IMR-90 (cell line): ENCODE measurements around the gene KRTAP5-10. TPM values are rescaled to one million over a fixed set of nuclear protein-coding genes. Genes with fewer than 3 reads are reported as not detected.
"Not testable (repeated sequence)": the region's sequence is repeated elsewhere in the genome, so short reads cannot be mapped to it uniquely, and the experiment has no call there.

Experiments
- ATAC-seq: fragments of 200-7000 bp; cut with Tn5 transposase; 2 replicates; pipeline ENCODE4 v1.9.1; 2020; ENCODE audit warnings: low read depth, mild to moderate bottlenecking, moderate library complexity
- BruUV-seq: library from RNA; stranded (reverse); fragments of 400-500 nt; replicated peaks from 2 replicates; lab custom pipeline; 2021; lab: Mats Ljungman, UMichigan
- CTCF ChIA-PET: fragments of 300-600 bp; formaldehyde crosslinking; extraction: SDS; loops from one replicate; lab custom pipeline; 2021; ENCODE audit warnings: antibody characterized with exemption; lab: Yijun Ruan, JAX
- POLR2A ChIA-PET: fragments of 300-600 bp; sonication (Branson Sonifier 250); formaldehyde crosslinking; loops from one replicate; lab custom pipeline; 2022; ENCODE audit warnings: antibody characterized with exemption; ENCODE audit not compliant: unreplicated experiment; lab: Charles Lee
- DNase-seq: peaks from one replicate; pipeline ENCODE4 v3.0.0; 2013
- H2AFZ ChIP-seq: replicated peaks from 2 replicates; pipeline ENCODE3; 2013; ENCODE audit warnings: low read length, mild to moderate bottlenecking; ENCODE audit not compliant: poor library complexity
- H2AK5ac ChIP-seq: 2 replicates; pipeline ENCODE4 v1.6.1; 2013; ENCODE audit warnings: low read depth, low read length, inconsistent platforms
- H2AK9ac ChIP-seq: replicated peaks from 2 replicates; pipeline ENCODE3; 2013; ENCODE audit warnings: mild to moderate bottlenecking, low read depth, low read length, moderate library complexity; ENCODE audit not compliant: poor library complexity
- H2BK120ac ChIP-seq: 2 replicates; pipeline ENCODE4 v1.6.1; 2013; ENCODE audit warnings: low read depth, low read length, inconsistent platforms
- H2BK15ac ChIP-seq: 3 replicates; pipeline ENCODE4 v1.6.1; 2013; ENCODE audit warnings: low read depth, low read length, inconsistent platforms
- H2BK20ac ChIP-seq: 2 replicates; pipeline ENCODE4 v1.6.1; 2013; ENCODE audit warnings: low read depth, mild to moderate bottlenecking, inconsistent platforms, low read length, moderate library complexity
- H2BK5ac ChIP-seq: 2 replicates; pipeline ENCODE4 v1.6.1; 2013; ENCODE audit warnings: mild to moderate bottlenecking, low read depth, low read length, inconsistent platforms; ENCODE audit not compliant: poor library complexity, severe bottlenecking
- H3K14ac ChIP-seq: replicated peaks from 2 replicates; pipeline ENCODE4 v1.6.1; 2013; ENCODE audit warnings: low read depth, low read length, inconsistent platforms
- H3K18ac ChIP-seq: 2 replicates; pipeline ENCODE4 v1.6.1; 2013; ENCODE audit warnings: low read depth, low read length, control low read depth
- H3K23ac ChIP-seq: 2 replicates; pipeline ENCODE4 v1.6.1; 2013; ENCODE audit warnings: low read depth, low read length, inconsistent platforms
- H3K27ac ChIP-seq: 2 replicates; pipeline ENCODE4 v1.5.1; 2013; ENCODE audit warnings: mild to moderate bottlenecking, control low read depth, low read length; ENCODE audit not compliant: insufficient read depth
- H3K27me3 ChIP-seq: 2 replicates; pipeline ENCODE4 v1.6.1; 2013; ENCODE audit warnings: low read length; ENCODE audit not compliant: control insufficient read depth, insufficient read depth
- H3K36me3 ChIP-seq: 2 replicates; pipeline ENCODE4 v1.6.1; 2013; ENCODE audit warnings: low read length, mixed read lengths; ENCODE audit not compliant: control insufficient read depth, insufficient read depth
- H3K4ac ChIP-seq: 2 replicates; pipeline ENCODE4 v1.6.1; 2013; ENCODE audit warnings: low read depth, low read length, inconsistent platforms
- H3K4me1 ChIP-seq: 2 replicates; pipeline ENCODE4 v1.6.1; 2013; ENCODE audit warnings: low read length, mixed read lengths; ENCODE audit not compliant: control insufficient read depth, insufficient read depth
- H3K4me2 ChIP-seq: 2 replicates; pipeline ENCODE4 v1.6.1; 2013; ENCODE audit warnings: low read depth, mild to moderate bottlenecking, control low read depth, low read length, moderate library complexity
- H3K4me3 ChIP-seq: 2 replicates; pipeline ENCODE4 v1.5.1; 2013; ENCODE audit warnings: low read depth, mild to moderate bottlenecking, control low read depth, low read length, moderate library complexity; ENCODE audit not compliant: insufficient read depth
- H3K56ac ChIP-seq: 2 replicates; pipeline ENCODE4 v1.6.1; 2013; ENCODE audit warnings: low read length, inconsistent platforms; ENCODE audit not compliant: insufficient read depth; ENCODE audit errors: extremely low read depth
- H3K79me1 ChIP-seq, 2 experiments: 2 replicates each; pipeline ENCODE4 v1.6.1; 2013; ENCODE audit warnings: low read length in 2 of 2, inconsistent platforms in 1 of 2, low read depth in 1 of 2
- H3K9ac ChIP-seq: 2 replicates; pipeline ENCODE4 v1.6.1; 2013; ENCODE audit warnings: low read depth, low read length, control low read depth
- H3K9me1 ChIP-seq: 2 replicates; pipeline ENCODE4 v1.6.1; 2013; ENCODE audit warnings: low read length, inconsistent platforms; ENCODE audit not compliant: insufficient read depth
- H3K9me3 ChIP-seq: 2 replicates; pipeline ENCODE4 v1.6.1; 2013; ENCODE audit warnings: low read length; ENCODE audit not compliant: control insufficient read depth, insufficient read depth
- H4K20me1 ChIP-seq: 2 replicates; pipeline ENCODE4 v1.6.1; 2013; ENCODE audit warnings: low read length, inconsistent platforms; ENCODE audit not compliant: insufficient read depth
- H4K5ac ChIP-seq: 2 replicates; pipeline ENCODE4 v1.6.1; 2013; ENCODE audit warnings: mild to moderate bottlenecking, low read depth, low read length, control low read depth
- H4K8ac ChIP-seq, 2 experiments: 2 replicates each; pipeline ENCODE4 v1.6.1; 2013; ENCODE audit warnings: low read depth in 2 of 2, low read length in 2 of 2, control low read depth in 1 of 2, inconsistent platforms in 1 of 2
- H4K91ac ChIP-seq: 2 replicates; pipeline ENCODE4 v1.6.1; 2013; ENCODE audit warnings: low read depth, low read length, inconsistent platforms; ENCODE audit not compliant: insufficient read depth
- whole genome bisulfite sequencing, 2 experiments: methylation state at CpG; one replicate each; pipeline versions ENCODE4 v1.1.5 to v1.1.7; 2013; ENCODE audit warnings: missing lambda C conversion rate in 2 of 2; ENCODE audit not compliant: insufficient read length in 1 of 2; ENCODE audit errors: extremely low coverage in 2 of 2; 5-methylcytosine and 5-hydroxymethylcytosine counted together
- dilution Hi-C: fragments of 300-500 bp; cut with HindIII; formaldehyde crosslinking; loops from one replicate; pipeline ENCODE4 v1.14.3; 2018; ENCODE audit warnings: low sequenced_read_pairs; ENCODE audit not compliant: unreplicated experiment
- in situ Hi-C: fragments of 300-500 bp; cut with MboI; formaldehyde crosslinking; loops from 3 replicates; pipeline ENCODE4 v1.14.3; 2019; ENCODE audit warnings: low sequenced_read_pairs, inconsistent platforms, mixed read lengths
- intact Hi-C: fragments of 100-400 bp; cut with micrococcal nuclease; formaldehyde crosslinking; loops from 2 replicates; pipeline ENCODE4 v1.10.0; 2022
- polyA plus RNA-seq, 3 experiments: library from polyadenylated mRNA; depleted of rRNA; stranded (reverse); fragments of >200 nt; gene quantifications; 2 replicates each; pipeline ENCODE4 v1.2.3, GENCODE V29; 2012; ENCODE audit warnings: low replicate concordance in 1 of 3
- total RNA-seq: library from RNA; depleted of rRNA; stranded (reverse); fragments of >200 nt; gene quantifications from 2 replicates; pipeline ENCODE4 v1.2.3, GENCODE V29; 2012

The KRTAP5-10 gene
- total and polyA plus RNA-seq, 2 of the 4 experiments (the other 2 are of a cell fraction), result not detected

- H3K14ac ChIP-seq, H4K8ac ChIP-seq, H2BK15ac ChIP-seq, H3K79me1 ChIP-seq, intact Hi-C loops, H2AFZ ChIP-seq, H3K27me3 ChIP-seq, H3K23ac ChIP-seq, H3K9ac ChIP-seq, H2BK20ac ChIP-seq, H3K18ac ChIP-seq, dilution Hi-C loops, H3K9me1 ChIP-seq, H2AK9ac ChIP-seq, H2BK5ac ChIP-seq, H4K5ac ChIP-seq, H3K56ac ChIP-seq, H3K9me3 ChIP-seq, H3K4me1 ChIP-seq, H3K4ac ChIP-seq, POLR2A ChIA-PET, H2AK5ac ChIP-seq, H4K20me1 ChIP-seq, H4K91ac ChIP-seq, H3K27ac ChIP-seq, ATAC-seq, H3K36me3 ChIP-seq, H3K4me3 ChIP-seq, in situ Hi-C loops, BruUV-seq, DNase-seq, H3K4me2 ChIP-seq, H2BK120ac ChIP-seq: not testable (repeated sequence)
- CTCF ChIA-PET, result interaction anchor here (1.4 kb wide), 1 partner anchor 9 kb away, joined by 4 read pairs; no protein-coding TSS in a partner anchor
- 71% methylated on average over 1 of the region's 11 CpGs; no CpG with 5 or more reads in 1 of the 2 experiments for WGBS, 2 experiments
These were observed 23.6 kb downstream of the KRTAP5-10 start for GRCh38 chr11:71588822-71589545.

- not testable (repeated sequence) for ATAC-seq, BruUV-seq
- CTCF ChIA-PET, result interaction anchor here (1.4 kb wide), 1 partner anchor 10 kb away, joined by 4 read pairs; no protein-coding TSS in a partner anchor
These were observed 24.2 kb downstream of the KRTAP5-10 start for GRCh38 chr11:71589546-71589920.

More at GRCh38 chr11:71589546-71589920, 24.2 kb downstream of the KRTAP5-10 start:
- intact Hi-C loops, POLR2A ChIA-PET, H4K5ac ChIP-seq, H3K27me3 ChIP-seq, H3K9me3 ChIP-seq, H3K9ac ChIP-seq, dilution Hi-C loops, H2BK15ac ChIP-seq, H4K8ac ChIP-seq, H3K4ac ChIP-seq, H2BK20ac ChIP-seq, in situ Hi-C loops, H3K23ac ChIP-seq, H3K9me1 ChIP-seq, H2BK120ac ChIP-seq, H3K4me2 ChIP-seq, H3K79me1 ChIP-seq, H2AK5ac ChIP-seq, H3K56ac ChIP-seq, H3K27ac ChIP-seq, H3K18ac ChIP-seq, H4K91ac ChIP-seq, H2AFZ ChIP-seq, H3K14ac ChIP-seq, H2AK9ac ChIP-seq, DNase-seq, H3K4me1 ChIP-seq, H3K4me3 ChIP-seq, H4K20me1 ChIP-seq, H2BK5ac ChIP-seq, H3K36me3 ChIP-seq: not testable (repeated sequence)
- WGBS, 2 experiments, result 72% methylated on average over 2 of the region's 8 CpGs; no CpG with 5 or more reads in 1 of the 2 experiments
